Karpas-422 (cell line): ENCODE measurements around the gene CCDC106. TPM values are rescaled to one million over a fixed set of nuclear protein-coding genes. Genes with fewer than 3 reads are reported as not detected.
A peak's percentile ranks its signal among the peaks of the same experiment; 100 is the strongest.

ENCODE experiments used
- DNase-seq: peaks from one replicate; pipeline ENCODE4 v3.0.0-alpha.2; 2015
- H2AFZ ChIP-seq: fragments of 200-600 bp; sonication (generic); 2 replicates; pipeline ENCODE4 v1.6.1; 2014; ENCODE audit warnings: antibody characterized with exemption, low read length, mixed read lengths
- H3K27ac ChIP-seq: fragments of 200-600 bp; sonication (generic); 2 replicates; pipeline ENCODE4 v1.5.1; 2014; ENCODE audit warnings: mild to moderate bottlenecking, low read length, moderate library complexity
- H3K27me3 ChIP-seq: fragments of 200-600 bp; sonication (generic); 2 replicates; pipeline ENCODE4 v1.6.1; 2014; ENCODE audit warnings: low read length, mixed read lengths
- H3K36me3 ChIP-seq: fragments of 200-600 bp; sonication (generic); 2 replicates; pipeline ENCODE4 v1.6.1; 2014; ENCODE audit warnings: low read length, mixed read lengths; ENCODE audit not compliant: insufficient read depth
- H3K4me1 ChIP-seq: fragments of 200-600 bp; sonication (generic); 2 replicates; pipeline ENCODE4 v1.6.1; 2014; ENCODE audit warnings: mild to moderate bottlenecking, low read length, mixed read lengths
- H3K4me2 ChIP-seq: fragments of 200-600 bp; sonication (generic); 2 replicates; pipeline ENCODE4 v1.6.1; 2014; ENCODE audit warnings: low read length, low read depth, mild to moderate bottlenecking; ENCODE audit not compliant: poor library complexity, severe bottlenecking
- H3K4me3 ChIP-seq: fragments of 200-600 bp; sonication (generic); 2 replicates; pipeline ENCODE4 v1.5.1; 2014; ENCODE audit warnings: mild to moderate bottlenecking, antibody characterized with exemption, low read length, mixed read lengths
- H3K79me2 ChIP-seq: fragments of 200-600 bp; sonication (generic); 2 replicates; pipeline ENCODE4 v1.6.1; 2014; ENCODE audit warnings: mild to moderate bottlenecking, low read length, mixed read lengths
- H3K9ac ChIP-seq: fragments of 200-600 bp; sonication (generic); 2 replicates; pipeline ENCODE4 v1.6.0; 2014; ENCODE audit warnings: low read length
- H3K9me2 ChIP-seq: fragments of 200-600 bp; sonication (generic), shearing (Covaris generic); replicated peaks from 2 replicates; pipeline ENCODE4 v1.6.0; 2014; ENCODE audit warnings: mild to moderate bottlenecking, low read length, moderate library complexity; ENCODE audit not compliant: insufficient read depth
- H3K9me3 ChIP-seq: fragments of 300-700, 200-600 bp; sonication (generic); 2 replicates; pipeline ENCODE4 v1.6.1; 2014; ENCODE audit warnings: low read length, mixed read lengths
- H4K20me1 ChIP-seq: fragments of 200-600 bp; sonication (generic); 2 replicates; pipeline ENCODE4 v1.6.1; 2014; ENCODE audit warnings: mild to moderate bottlenecking, antibody characterized with exemption, low read length, low read depth; ENCODE audit not compliant: insufficient read depth
- total RNA-seq: library from RNA; depleted of rRNA; stranded (reverse); fragments of >200 nt; shearing (Covaris generic); gene quantifications from 2 replicates; pipeline ENCODE4 v1.2.3, GENCODE V29; 2014; ENCODE audit warnings: low replicate concordance

CCDC106 gene
- total RNA-seq, 1 experiment from 2014 or later = 26.2 TPM

- Histone ChIP-seq H3K36me3 (peaks cover 3% of the 10 kb centered on the region; the same call in 1 of the 2 replicates), H3K79me2 (no peaks in the 10 kb centered on the region), H3K4me3 (peak overlapping the region; percentile 31; the same call in 1 of the 2 replicates), H3K4me2 (no peak overlapping the region), H3K4me1 (peaks cover 20% of the 10 kb centered on the region), H3K9ac (no peak overlapping the region), H4K20me1 (no peaks in the 10 kb centered on the region), H2AFZ (no peak overlapping the region), H3K27ac (no peak overlapping the region), H3K9me3 (no peaks in the 10 kb centered on the region), H3K27me3 (no peaks in the 10 kb centered on the region), H3K9me2 (no peaks in the 10 kb centered on the region)
- no peak for DNase-seq
These were observed 24.5 kb upstream of the CCDC106 start for GRCh38 chr19:55623561-55623960.

- Histone ChIP-seq H3K9ac (peak within 1 kb of the TSS; percentile 80), H3K4me3 (peak within 1 kb of the TSS; percentile 71), H3K27ac (peak within 1 kb of the TSS; percentile 73), H3K9me3 (no peaks in the 10 kb centered on the region), H4K20me1 (no peaks in the 10 kb centered on the region), H3K27me3 (no peaks in the 10 kb centered on the region), H3K9me2 (no peaks in the 10 kb centered on the region), H2AFZ (peak within 1 kb of the TSS; percentile 93), H3K4me2 (peak within 1 kb of the TSS; percentile 75), H3K36me3 (peaks cover 3% of the 10 kb centered on the region; the same call in 1 of the 2 replicates), H3K4me1 (peaks cover 19% of the 10 kb centered on the region), H3K79me2 (no peaks in the 10 kb centered on the region)
- peak; percentile 99 for DNase-seq
These were observed 23.7 kb upstream of the CCDC106 start, which contains the start of gene ZNF784 for GRCh38 chr19:55624109-55625003. TSS of gene ZNF784 (minus strand) at chr19:55624566. CDS start at chr19:55624561, 5 bp downstream.

GRCh38 chr19:55625004-55625326 lies 23.0 kb upstream of the CCDC106 start:
- peak overlapping the region; percentile 80 for H3K9ac ChIP-seq

GRCh38 chr19:55626350-55626749 lies 21.7 kb upstream of the CCDC106 start:
- DNase-seq = no peak
- Histone ChIP-seq H3K79me2 (no peaks in the 10 kb centered on the region), H4K20me1 (no peaks in the 10 kb centered on the region), H3K36me3 (no peaks in the 10 kb centered on the region), H3K27ac (no peak overlapping the region), H3K9ac (no peak overlapping the region), H2AFZ (no peak overlapping the region), H3K27me3 (no peaks in the 10 kb centered on the region), H3K4me3 (no peak overlapping the region), H3K9me3 (no peaks in the 10 kb centered on the region), H3K9me2 (no peaks in the 10 kb centered on the region), H3K4me2 (no peak overlapping the region), H3K4me1 (peaks cover 7% of the 10 kb centered on the region)

More at GRCh38 chr19:55625004-55625326, 23.0 kb upstream of the CCDC106 start:
- H3K9me2 ChIP-seq = no peaks in the 10 kb centered on the region
- peak overlapping the region; percentile 75 for H3K4me2 ChIP-seq
- H3K27me3 ChIP-seq = no peaks in the 10 kb centered on the region
- H3K4me3 ChIP-seq = peak overlapping the region; percentile 71
- no peaks in the 10 kb centered on the region for H4K20me1 ChIP-seq
- H3K9me3 ChIP-seq = no peaks in the 10 kb centered on the region
- H3K79me2 ChIP-seq = no peaks in the 10 kb centered on the region
- peaks cover 13% of the 10 kb centered on the region for H3K4me1 ChIP-seq
- no peaks in the 10 kb centered on the region for H3K36me3 ChIP-seq
- no peak overlapping the region for H3K27ac ChIP-seq
- DNase-seq = no peak
- peak overlapping the region; percentile 93 for H2AFZ ChIP-seq

- H3K36me3 ChIP-seq = no peaks in the 10 kb centered on the region
- H3K4me2 ChIP-seq = peak overlapping the region; percentile 49
- peak; percentile 99 for DNase-seq
- H3K4me1 ChIP-seq = peaks cover 30% of the 10 kb centered on the region
- H3K27me3 ChIP-seq = no peaks in the 10 kb centered on the region
- no peaks in the 10 kb centered on the region for H3K9me3 ChIP-seq
- no peak overlapping the region for H3K9ac ChIP-seq
- H4K20me1 ChIP-seq = no peaks in the 10 kb centered on the region; the same call in 1 of the 2 replicates
- H3K27ac ChIP-seq = no peak overlapping the region
- peaks cover 32% of the 10 kb centered on the region for H3K79me2 ChIP-seq
- H3K9me2 ChIP-seq = no peaks in the 10 kb centered on the region
- H2AFZ ChIP-seq = peak overlapping the region; percentile 44; the same call in 1 of the 2 replicates
- no peak overlapping the region for H3K4me3 ChIP-seq
These were observed 15.6 kb upstream of the CCDC106 start for GRCh38 chr19:55632463-55632834.

- peak overlapping the region; percentile 99 for H3K9ac ChIP-seq
- H2AFZ ChIP-seq = no peak overlapping the region
- DNase-seq = no peak
- no peaks in the 10 kb centered on the region; the same call in 1 of the 2 replicates for H4K20me1 ChIP-seq
- peak overlapping the region; percentile 93 for H3K4me3 ChIP-seq
- peaks cover 7% of the 10 kb centered on the region for H3K36me3 ChIP-seq
- H3K4me1 ChIP-seq = peaks cover 30% of the 10 kb centered on the region
- H3K9me3 ChIP-seq = no peaks in the 10 kb centered on the region
- peak overlapping the region; percentile 67 for H3K27ac ChIP-seq
- no peaks in the 10 kb centered on the region for H3K27me3 ChIP-seq
- peaks cover 43% of the 10 kb centered on the region for H3K79me2 ChIP-seq
- H3K9me2 ChIP-seq = no peaks in the 10 kb centered on the region
- peak overlapping the region; percentile 96 for H3K4me2 ChIP-seq
These were observed 14.2 kb upstream of the CCDC106 start for GRCh38 chr19:55633861-55634260.

- Histone ChIP-seq H3K9ac (peak overlapping the region; percentile 99), H3K4me3 (peak overlapping the region; percentile 93), H3K4me1 (peaks cover 43% of the 10 kb centered on the region), H3K36me3 (peaks cover 7% of the 10 kb centered on the region), H3K27ac (peak overlapping the region; percentile 67), H3K9me2 (no peaks in the 10 kb centered on the region), H4K20me1 (no peaks in the 10 kb centered on the region; the same call in 1 of the 2 replicates), H3K27me3 (no peaks in the 10 kb centered on the region), H2AFZ (no peak overlapping the region), H3K79me2 (peaks cover 43% of the 10 kb centered on the region), H3K9me3 (no peaks in the 10 kb centered on the region), H3K4me2 (peak overlapping the region; percentile 96)
- DNase-seq = peak; percentile 64
These were observed 12.7 kb upstream of the CCDC106 start for GRCh38 chr19:55635334-55635717.

- Histone ChIP-seq H3K9ac (peak overlapping the region; percentile 99), H3K4me3 (peak overlapping the region; percentile 93), H3K36me3 (peaks cover 7% of the 10 kb centered on the region), H3K9me3 (no peaks in the 10 kb centered on the region), H2AFZ (no peak overlapping the region), H4K20me1 (no peaks in the 10 kb centered on the region; the same call in 1 of the 2 replicates), H3K27ac (peak overlapping the region; percentile 67; the same call in 1 of the 2 replicates), H3K9me2 (no peaks in the 10 kb centered on the region), H3K4me2 (peak overlapping the region; percentile 96), H3K79me2 (peaks cover 43% of the 10 kb centered on the region), H3K4me1 (peaks cover 47% of the 10 kb centered on the region), H3K27me3 (no peaks in the 10 kb centered on the region)
- DNase-seq = no peak
These were observed 12.1 kb upstream of the CCDC106 start for GRCh38 chr19:55635856-55636440.
